ENCODE measurements around the gene LPXN. TPM values are rescaled to one million over a fixed set of nuclear protein-coding genes. Genes with fewer than 3 reads are reported as not detected.

The LPXN gene
- total RNA-seq, 1 donor from 2014 or later = 4.7 TPM

GRCh38 chr11:58606930-58607714, 31.5 kb upstream of the LPXN start:
- no peaks in the 10 kb centered on the region for H3K27me3 Mint-ChIP-seq
- no peak overlapping the region for H3K27ac Mint-ChIP-seq
- TF ChIP-seq CTCF (conservative IDR thresholded peaks at IDR 0.05) = no peak
- H3K4me1 Mint-ChIP-seq (ENCODE audit: unreplicated experiment) = peaks cover 5% of the 10 kb centered on the region
- H3K36me3 Mint-ChIP-seq = peaks cover 26% of the 10 kb centered on the region
- H3K4me3 Mint-ChIP-seq = no peak overlapping the region
- no peaks in the 10 kb centered on the region for H3K9me3 Mint-ChIP-seq
- no peak for DNase-seq (ENCODE audit: extremely low spot score, unreplicated experiment)

GRCh38 chr11:58600510-58600909, 24.9 kb upstream of the LPXN start:
- H3K9me3 Mint-ChIP-seq = no peaks in the 10 kb centered on the region
- no peak overlapping the region for H3K27ac Mint-ChIP-seq
- no peak for TF ChIP-seq CTCF (conservative IDR thresholded peaks at IDR 0.05)
- H3K36me3 Mint-ChIP-seq = peaks cover 11% of the 10 kb centered on the region
- H3K27me3 Mint-ChIP-seq = no peaks in the 10 kb centered on the region
- peaks cover 10% of the 10 kb centered on the region for H3K4me1 Mint-ChIP-seq (ENCODE audit: unreplicated experiment)
- H3K4me3 Mint-ChIP-seq = no peak overlapping the region
- no peak for DNase-seq (ENCODE audit: extremely low spot score, unreplicated experiment)

GRCh38 chr11:58597486-58598144, 22.0 kb upstream of the LPXN start:
- TF ChIP-seq CTCF (conservative IDR thresholded peaks at IDR 0.05) = no peak

DNA sequence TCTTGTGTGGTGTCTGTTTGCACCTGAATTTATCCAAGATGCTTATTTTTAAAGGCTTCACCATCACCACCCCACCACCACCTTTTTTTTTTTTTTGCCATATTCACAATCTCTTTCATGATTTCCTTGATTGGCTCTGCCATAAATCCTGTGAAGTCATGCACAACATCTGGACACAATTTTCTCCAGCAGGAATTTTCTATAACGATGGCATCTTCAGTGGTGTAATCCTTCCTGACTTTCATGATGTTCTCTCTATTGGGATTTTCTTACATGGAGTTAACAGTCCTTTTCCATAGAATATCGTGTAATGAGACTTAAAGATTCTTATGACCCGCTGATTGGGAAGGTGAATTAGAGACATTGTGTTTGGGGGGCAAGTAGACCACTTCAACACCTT, 21.0 kb upstream of the LPXN start:
- H3K4me3 Mint-ChIP-seq = no peak overlapping the region
- DNase-seq (ENCODE audit: extremely low spot score, unreplicated experiment) = no peak
- peaks cover 26% of the 10 kb centered on the region for H3K4me1 Mint-ChIP-seq (ENCODE audit: unreplicated experiment)
- no peaks in the 10 kb centered on the region for H3K9me3 Mint-ChIP-seq
- H3K27ac Mint-ChIP-seq = no peak overlapping the region
- H3K36me3 Mint-ChIP-seq = peaks cover 13% of the 10 kb centered on the region
- TF ChIP-seq CTCF (conservative IDR thresholded peaks at IDR 0.05) = no peak
- H3K27me3 Mint-ChIP-seq = no peaks in the 10 kb centered on the region

More at GRCh38 chr11:58597486-58598144, 22.0 kb upstream of the LPXN start:
- no peaks in the 10 kb centered on the region for H3K27me3 Mint-ChIP-seq
- H3K4me3 Mint-ChIP-seq = no peak overlapping the region
- H3K36me3 Mint-ChIP-seq = peaks cover 11% of the 10 kb centered on the region
- H3K4me1 Mint-ChIP-seq (ENCODE audit: unreplicated experiment) = peaks cover 22% of the 10 kb centered on the region
- no peak overlapping the region for H3K27ac Mint-ChIP-seq
- H3K9me3 Mint-ChIP-seq = no peaks in the 10 kb centered on the region
- DNase-seq (ENCODE audit: extremely low spot score, unreplicated experiment) = no peak

- Mint-ChIP-seq H3K36me3 (peaks cover 15% of the 10 kb centered on the region), H3K4me1 (ENCODE audit: unreplicated experiment) (peaks cover 26% of the 10 kb centered on the region), H3K27ac (no peak overlapping the region), H3K4me3 (no peak overlapping the region), H3K27me3 (no peaks in the 10 kb centered on the region), H3K9me3 (no peaks in the 10 kb centered on the region)
- TF ChIP-seq CTCF (conservative IDR thresholded peaks at IDR 0.05) = no peak
- no peak for DNase-seq (ENCODE audit: extremely low spot score, unreplicated experiment)
Observed at GRCh38 chr11:58594826-58595225, 19.2 kb upstream of the LPXN start.
